Right ventricle myocardium inferior (tissue), 1 donor: ENCODE results near the gene NTM. TPM values are rescaled to one million over a fixed set of nuclear protein-coding genes. Genes with fewer than 3 reads are reported as not detected.

ENCODE experiments used
- ATAC-seq: fragments of 200-7000 bp; cut with Tn5 transposase; one replicate; pipeline ENCODE4 v1.9.1; 2020; ENCODE audit warnings: mild to moderate bottlenecking, moderate library complexity
- DNase-seq: peaks from one replicate; pipeline ENCODE4 v3.0.0; 2021; ENCODE audit errors: missing footprints
- intact Hi-C: fragments of 100-400 bp; cut with DNase I; formaldehyde crosslinking; loops from one replicate; pipeline ENCODE4 v1.11.0; 2022
- total RNA-seq: library from RNA; stranded (reverse); fragmentation: NEBNext Ultra II Directional; extraction: Animal tissue kit (Norgen Biotek cat#: 25700); gene quantifications from one replicate; pipeline ENCODE4 v1.2.1, GENCODE V29; 2021
- donor health status: DM: no; HTN: yes; CAD: no; lungs with severe emphysema.

Gene NTM
- total RNA-seq, 1 donor from 2014 or later, result 2.9 TPM

DNA sequence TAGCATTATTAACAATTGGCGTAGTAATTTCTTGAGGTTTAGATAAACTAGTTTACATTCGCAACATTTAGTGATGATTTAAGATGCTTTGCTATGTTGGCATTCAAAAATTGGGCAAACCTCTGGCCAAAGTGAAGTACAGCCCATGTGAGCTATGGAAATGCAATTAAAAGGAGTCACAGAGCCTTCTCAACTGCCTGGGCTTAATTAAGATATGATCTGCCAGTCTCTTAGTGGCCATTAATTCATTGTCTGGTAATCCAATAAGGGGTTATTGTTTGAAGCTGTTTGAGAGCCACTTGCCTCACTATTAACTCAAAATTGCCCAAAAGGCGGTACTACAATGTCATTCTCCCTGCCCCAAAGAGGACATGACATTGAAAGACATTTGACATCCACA lies 608.9 kb downstream of the NTM start:
- intact Hi-C loops, result no loop called here
- DNase-seq (no peak), ATAC-seq (no peak)

DNA sequence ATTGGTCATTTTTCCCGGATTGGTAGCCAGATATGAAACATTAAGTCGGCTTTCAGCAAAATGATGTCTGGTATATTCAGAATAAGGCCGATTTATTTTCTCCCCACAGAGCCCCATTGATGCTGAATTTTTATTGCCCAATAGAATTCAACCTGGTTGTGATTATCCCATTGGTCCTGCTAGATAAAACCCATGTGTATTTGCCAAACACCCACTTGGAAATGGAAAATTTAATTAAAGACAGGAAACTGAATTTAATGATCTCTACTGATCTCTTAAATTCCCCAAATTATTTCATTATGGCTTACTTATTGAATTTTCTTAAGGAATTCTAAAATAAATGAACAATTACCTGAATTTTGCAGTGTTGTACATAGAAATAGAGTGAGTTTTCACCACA lies 609.8 kb downstream of the NTM start:
- intact Hi-C loops, result no loop called here
- ATAC-seq (no peak), DNase-seq (no peak)

DNA sequence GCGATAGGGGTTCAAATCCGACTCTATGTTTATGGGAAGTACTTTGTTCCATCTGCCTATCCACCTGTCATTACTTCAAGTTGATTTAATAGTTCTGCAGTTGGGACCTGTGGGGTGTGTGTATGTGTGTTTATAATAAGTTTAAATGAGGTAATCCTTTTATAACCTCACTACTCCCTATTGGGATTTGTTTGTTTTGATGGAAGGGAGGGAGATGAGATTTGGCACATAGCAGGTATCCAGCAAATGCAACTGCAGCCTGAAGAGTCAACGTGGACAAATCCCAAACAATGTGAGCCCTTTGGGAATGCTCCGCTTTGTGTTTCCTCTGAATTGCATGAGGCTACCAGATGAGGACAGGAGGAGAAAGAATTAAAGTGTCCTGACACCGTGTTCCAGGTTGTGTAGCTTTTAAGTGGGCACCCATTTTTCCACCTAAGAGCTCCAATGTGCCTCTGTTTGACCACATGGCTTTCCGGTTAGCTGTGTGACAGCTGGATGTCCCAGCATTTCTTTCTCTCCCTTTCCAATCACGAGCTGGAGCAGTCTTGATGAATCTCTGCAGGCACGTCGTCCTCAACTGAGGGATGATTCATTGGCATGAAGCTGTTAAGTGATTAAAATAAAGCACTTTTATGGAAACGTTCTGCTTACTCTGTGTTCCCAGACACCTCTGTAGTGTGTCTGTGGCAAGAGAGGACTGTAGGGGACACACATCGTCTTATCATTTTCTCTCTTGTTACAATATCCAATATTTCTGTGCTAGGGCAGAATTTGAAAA lies 610.7 kb downstream of the NTM start:
- no peak for DNase-seq
- intact Hi-C loops, result no loop called here
- no peak for ATAC-seq

DNA sequence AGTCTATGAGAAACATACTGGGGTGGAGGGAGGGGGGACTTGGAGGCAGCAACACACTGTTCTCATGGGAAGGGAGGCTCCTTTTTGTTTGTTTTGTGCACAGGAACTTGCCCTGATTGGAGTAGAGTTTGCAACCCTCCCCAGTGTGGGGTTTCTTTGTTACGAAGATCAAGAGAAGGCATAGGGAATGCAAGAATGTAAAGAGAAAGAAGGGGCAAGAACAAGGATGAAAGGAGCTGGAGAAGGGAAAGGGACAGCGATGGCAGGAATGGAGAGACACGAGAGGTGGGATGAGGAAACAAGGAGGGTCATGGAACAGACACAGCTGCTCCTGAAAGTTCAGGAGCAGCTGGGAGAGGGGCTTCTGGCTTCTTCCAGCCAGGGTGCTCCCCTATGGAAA lies 611.7 kb downstream of the NTM start:
- DNase-seq (no peak), ATAC-seq (no peak)
- intact Hi-C loops, result no loop called here

DNA sequence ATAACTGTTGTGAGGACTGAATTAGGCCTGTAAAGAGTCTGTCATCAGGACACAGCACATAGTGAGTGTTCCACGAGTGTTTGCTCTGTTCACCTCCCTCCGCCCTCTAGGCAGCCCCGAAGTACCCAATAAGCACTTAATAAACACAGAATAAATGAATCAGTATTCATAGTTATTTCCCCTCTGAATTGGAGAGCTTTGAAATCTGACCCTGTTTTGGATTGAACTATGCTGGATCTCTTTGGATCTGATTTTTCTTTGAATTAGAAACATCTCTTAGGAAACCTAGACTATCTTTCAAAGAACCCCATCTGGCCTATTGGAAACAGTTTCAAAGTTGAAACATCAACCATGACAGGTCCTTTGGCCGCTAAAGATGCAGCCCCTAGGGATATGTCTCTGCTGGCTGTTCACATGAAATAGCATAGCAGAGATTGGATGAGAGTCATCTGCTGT lies 615.5 kb downstream of the NTM start:
- intact Hi-C loops, result no loop called here
- DNase-seq (no peak), ATAC-seq (peak; percentile 86)

DNA sequence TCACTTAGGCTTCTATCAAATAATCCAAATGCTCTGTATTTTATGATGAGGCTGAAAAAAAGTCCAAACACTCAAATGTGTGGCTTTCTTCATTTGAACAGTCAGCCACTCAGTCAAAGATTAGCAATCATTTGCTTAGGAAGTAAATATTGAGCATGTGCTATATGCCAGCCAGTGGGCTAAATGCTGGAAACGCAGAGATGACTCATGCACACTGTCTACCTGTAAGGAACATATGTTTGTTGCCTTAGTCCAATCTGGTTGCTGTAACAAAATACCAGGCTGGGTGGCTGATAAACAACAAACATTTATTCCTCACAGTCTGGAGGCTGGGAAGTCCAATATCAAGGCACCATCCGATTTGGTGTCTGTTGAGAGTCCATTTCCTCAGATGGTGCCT lies 617.3 kb downstream of the NTM start:
- ATAC-seq, result no peak
- no peak for DNase-seq
- intact Hi-C loops, result no loop called here

DNA sequence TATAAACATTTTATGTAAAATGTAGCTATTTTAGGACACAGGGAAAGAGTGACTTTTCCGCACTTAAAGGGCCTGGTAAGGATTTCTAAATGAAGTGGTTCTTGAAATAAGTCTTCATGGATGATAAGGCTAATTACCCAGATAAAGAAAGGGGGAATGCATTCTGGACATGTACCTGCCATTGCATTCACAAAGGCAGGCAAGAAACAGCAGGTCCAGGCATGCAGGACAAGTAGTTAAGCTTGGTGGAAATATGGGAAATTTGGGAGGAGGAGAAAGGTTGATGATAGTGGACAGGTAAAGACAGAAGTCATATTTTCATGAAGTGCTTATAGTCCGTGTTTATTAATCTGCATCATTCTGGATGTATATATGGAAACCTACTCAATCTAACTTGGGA lies 621.2 kb downstream of the NTM start:
- no peak for DNase-seq
- no peak for ATAC-seq
- intact Hi-C loops, result no loop called here

DNA sequence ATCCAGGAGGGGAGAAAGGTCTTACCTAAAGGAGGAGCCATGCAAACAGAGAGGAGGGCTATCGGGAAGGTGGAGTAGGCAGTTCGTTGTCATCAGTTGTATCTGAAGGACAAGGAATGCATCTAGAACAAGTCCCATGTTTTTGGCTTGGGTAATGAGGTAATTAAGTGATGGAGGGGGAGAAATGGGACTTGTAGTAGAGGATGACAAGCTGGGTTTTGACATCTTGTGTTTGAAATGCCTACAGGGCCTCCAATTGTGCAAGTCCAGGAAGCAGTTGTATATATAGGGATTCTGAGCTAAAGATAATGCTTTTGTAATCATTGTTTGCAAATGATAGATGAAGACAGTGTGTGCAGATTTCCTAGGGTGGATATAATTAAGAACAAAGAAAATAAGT lies 622.8 kb downstream of the NTM start:
- intact Hi-C loops, result no loop called here
- DNase-seq (no peak), ATAC-seq (no peak)

DNA sequence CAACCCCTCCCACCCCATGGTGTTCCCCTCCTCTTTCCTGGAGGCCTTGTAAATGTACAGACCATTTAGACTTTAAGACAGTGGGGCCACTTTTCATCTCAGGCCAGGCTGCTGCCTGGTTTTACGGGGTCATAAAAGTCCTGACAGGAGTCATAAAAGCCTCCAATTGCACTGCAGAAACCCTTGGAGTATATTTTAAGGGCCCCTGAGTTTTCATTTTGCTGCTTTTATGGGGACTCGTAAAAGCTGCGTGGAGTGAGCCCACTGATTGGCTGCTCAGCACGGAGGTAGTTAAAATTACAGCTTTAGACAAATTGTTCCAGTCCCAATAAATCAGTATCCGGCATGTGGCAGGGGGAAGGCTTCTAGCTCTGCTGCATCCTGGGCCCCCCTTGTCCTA lies 627.6 kb downstream of the NTM start:
- ATAC-seq (no peak), DNase-seq (no peak)
- intact Hi-C loops, result no loop called here

DNA sequence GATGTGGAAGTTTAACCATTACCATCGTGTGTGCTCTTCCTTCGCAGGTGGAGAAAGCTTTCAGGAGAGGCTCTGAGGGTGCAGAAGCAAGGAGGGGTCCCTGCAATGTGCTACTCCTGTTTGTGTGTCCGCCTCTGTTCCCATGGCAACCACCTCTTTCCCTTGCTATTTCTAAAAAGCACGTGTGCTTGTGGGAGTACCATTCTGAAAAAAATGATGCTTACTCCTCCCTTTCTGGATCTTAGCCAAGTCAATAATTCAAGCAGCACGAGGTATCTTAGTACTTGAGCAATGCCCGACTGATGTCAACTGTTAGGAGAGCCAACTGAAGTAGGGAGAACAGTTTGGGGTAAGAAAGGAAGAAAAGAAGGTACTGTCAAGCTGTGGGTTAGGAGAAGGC lies 628.7 kb downstream of the NTM start:
- DNase-seq, result no peak
- no peak for ATAC-seq
- intact Hi-C loops, result no loop called here

DNA sequence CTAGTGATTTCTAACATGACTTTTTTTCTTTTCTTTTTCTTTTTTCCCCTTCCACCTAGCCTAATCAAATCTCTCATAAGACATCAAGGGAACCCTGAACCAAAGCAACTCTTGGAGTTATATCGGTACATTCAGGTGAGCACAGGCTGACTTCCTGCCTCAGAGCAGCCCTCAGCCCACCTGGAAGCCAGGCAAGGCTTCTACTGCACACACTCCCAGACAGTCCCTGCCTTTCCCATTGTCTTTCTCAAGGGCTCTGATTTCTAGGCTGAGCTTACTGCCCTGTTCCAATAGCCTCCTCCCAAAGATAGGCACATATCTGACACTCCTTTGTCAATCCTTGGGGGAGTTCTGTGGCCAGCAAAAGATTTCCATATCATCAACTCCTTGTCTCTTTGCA lies 629.5 kb downstream of the NTM start:
- ATAC-seq (no peak), DNase-seq (no peak)
- intact Hi-C loops, result no loop called here

DNA sequence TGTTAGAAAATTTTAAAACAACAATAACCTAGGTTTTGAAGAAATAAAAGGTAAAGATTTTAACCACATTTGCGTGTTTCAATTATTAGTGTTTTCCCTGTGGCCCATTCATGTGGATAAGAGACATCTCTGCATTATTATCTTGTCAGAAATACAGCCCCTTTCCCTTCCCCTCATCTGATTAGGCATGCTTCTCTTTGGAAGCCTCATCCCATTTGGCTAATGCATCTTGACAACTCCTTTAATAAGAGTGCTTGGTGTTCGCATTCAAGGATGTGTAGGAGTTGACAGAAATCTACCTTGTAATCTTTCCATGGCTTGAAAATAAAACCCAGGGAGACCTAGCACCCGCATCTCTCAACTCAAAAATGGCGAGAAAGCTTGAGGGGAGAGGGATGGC lies 635.5 kb downstream of the NTM start:
- intact Hi-C loops, result no loop called here
- no peak for DNase-seq
- no peak for ATAC-seq

DNA sequence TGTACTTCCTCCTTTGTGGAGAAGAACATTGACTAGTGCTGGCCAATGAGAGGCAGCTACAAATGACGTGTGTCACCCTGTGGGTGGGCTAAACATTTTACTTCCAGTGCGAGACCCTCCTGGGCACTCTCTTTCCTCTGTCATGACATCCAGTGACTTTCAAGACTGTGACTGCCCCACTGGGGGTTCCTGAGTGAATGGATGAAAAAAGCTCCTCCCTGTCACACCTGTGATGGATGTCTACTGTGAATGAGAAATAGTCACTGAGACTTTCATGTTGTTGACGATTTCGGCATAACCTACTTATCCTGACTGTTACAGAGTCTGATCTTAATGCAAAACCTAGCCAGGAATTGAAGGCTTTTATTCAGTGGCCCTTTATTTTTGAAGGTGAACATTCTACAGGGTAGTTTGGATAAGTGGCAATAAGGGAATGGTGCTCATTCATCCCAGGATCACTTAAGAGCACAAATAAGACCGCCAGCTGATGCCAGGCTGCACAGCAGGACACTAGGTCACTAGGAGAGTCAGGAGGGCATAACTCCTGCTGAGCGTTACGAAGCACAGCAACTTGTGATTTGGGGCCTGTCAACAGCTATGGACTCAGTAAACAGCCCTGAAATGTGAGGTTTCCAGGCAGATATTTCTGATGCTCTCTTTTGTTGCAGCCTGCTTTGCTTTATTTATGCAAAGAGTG lies 636.6 kb downstream of the NTM start:
- intact Hi-C loops, result no loop called here
- no peak for DNase-seq
- ATAC-seq, result no peak

DNA sequence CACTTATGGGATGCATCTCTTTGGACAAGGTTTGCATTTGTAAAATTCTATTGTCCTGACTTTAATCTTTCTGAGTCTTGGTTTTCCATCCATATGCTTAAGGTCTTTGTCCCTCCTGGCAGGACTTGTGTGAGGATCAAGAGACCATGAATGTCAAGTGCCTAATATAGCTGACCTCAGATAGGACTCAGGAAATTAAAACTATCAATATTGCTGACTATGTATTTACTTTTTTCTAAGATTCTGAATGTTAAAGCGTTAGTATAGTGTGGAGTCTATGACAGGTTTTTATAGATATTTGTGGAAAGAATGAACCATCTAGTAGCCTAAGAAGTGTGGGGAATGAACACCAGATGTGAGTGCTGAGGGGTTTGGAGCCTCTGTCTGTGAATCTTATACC lies 637.8 kb downstream of the NTM start:
- intact Hi-C loops, result no loop called here
- DNase-seq (no peak), ATAC-seq (no peak)

DNA sequence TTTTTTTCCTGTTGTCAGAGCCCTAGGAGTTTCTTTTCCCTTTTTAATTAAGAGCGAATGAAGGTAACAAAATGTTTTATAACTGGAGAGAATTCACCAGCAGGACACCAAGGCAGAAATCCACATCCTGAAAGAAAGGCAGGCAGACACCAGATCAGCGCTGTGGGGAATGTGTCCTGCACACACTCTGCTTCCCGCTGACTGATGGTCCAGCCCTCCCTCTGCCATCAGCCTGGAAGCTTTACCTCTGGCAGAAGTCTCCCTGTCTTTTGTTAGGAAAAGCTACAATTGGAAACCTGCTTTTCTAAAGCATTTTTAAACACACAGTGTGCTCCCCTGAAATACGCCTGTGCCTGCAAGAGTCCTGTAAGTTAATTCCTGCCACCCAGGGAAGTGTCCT lies 638.5 kb downstream of the NTM start:
- intact Hi-C loops, result no loop called here
- ATAC-seq (no peak), DNase-seq (no peak)

DNA sequence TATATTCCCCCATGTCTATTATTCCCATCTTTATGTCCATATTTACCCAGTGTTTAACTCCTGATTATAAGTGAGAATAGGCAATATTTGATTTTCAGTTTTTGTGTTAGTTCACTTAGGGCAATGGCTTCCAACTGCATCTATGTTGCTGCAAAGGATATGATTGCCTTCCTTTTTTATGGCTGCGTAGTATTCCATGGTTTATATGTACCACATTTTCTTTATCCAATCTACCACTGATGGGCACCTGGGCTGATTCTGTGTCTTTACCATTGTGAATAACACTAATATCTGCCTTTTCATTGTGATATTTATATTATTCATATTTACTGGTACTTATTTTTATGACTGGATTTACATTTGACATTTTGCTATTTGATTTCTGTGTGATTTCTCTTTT lies 649.6 kb downstream of the NTM start:
- intact Hi-C loops, result loop anchor here (5.0 kb wide), 1 partner anchor 83 kb away; no protein-coding TSS in a partner anchor
- ATAC-seq, result no peak
- no peak for DNase-seq

DNA sequence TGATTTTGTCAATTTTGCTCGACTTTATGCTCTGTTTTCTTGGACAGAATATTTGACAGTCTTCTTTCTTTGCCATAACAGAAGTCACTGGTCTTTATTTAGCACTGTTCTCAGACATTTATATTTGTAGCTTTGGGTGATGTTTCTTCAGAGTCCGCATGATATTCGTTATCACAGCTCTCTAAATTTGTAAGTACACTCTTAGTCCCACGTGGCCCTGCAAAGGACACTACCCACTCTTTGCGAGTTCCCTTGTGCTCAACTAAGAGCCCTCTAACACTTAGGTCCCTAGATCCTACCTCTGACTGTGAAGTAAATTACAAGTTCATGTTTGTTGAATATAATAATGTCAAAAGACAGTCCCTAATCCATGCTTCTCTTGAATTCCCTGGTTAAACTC lies 651.9 kb downstream of the NTM start:
- ATAC-seq (peak; percentile 63), DNase-seq (no peak)
- intact Hi-C loops, result loop anchor here (5.0 kb wide), 1 partner anchor 85 kb away; no protein-coding TSS in a partner anchor

DNA sequence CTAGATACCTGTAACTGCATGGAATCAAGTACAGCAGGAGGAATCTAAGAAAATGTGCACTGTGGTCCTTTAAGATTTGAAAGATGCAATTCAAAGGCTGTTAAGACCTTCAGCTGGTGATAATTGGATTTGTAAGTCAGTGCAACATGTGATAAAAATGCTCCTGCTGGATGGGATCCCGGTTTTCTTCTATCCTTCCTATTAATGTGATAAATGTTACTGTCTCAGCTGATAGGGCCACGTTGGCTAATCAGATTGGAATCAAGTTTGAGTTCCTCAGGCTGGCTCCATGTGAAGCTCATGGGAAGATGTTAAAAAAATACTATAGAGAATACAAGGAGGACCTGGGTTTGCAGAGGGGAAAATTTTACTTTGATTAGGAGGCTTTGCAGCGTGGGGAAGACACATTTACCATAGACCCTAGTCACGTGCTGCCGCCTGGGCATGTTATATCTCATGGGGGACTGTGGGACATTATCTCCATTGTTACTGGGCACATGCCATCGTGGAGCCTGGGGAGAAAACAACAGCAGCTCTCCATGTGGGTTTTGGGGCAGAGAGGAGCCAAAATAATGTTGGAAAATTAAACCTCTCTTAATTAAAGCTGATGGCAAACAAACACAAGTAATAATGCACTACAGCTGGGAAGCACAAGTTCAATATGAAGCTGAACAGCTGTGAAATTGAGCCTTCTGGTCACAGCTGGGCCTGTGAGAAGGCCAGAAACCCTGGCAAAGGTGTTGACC lies 652.5 kb downstream of the NTM start:
- DNase-seq (no peak), ATAC-seq (no peak)
- intact Hi-C loops, result loop anchor here (5.0 kb wide), 1 partner anchor 86 kb away; no protein-coding TSS in a partner anchor

DNA sequence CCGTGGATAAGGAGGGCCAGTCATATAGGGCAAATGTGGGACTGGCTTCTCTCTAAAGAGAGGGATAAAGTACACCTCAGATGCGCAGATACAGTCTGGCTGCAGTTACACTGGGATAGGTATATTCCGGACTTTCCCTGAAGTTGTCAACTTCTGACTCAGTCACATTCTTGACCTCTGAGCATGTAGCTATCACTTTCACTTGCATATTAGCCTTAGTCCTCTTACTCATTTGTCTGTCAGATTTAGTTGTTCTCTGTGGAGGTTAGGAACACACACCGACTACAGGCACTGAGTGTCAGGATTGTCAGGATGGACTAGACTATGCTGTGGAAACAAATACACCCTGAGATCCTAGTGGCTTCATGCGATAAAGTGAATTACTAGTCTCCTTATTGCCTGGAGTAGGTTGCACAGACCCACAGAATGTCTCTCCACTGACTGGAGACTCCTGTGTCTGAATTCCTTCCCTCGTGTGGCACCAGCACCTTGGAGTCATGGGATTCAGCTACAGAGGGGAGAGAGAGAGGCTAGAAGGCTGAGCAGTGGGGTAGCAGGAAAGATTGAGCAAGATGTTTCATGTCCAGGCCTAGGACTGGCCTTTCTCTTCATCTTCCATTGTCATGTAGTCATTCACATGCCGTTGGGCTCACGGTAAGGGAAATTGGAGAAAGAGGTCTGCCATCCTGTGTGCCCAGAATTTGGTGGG lies 654.3 kb downstream of the NTM start:
- no peak for ATAC-seq
- intact Hi-C loops, result loop anchor here (5.0 kb wide), 2 partner anchors 87 to 277 kb away; no protein-coding TSS in a partner anchor

More for the DNA sequence above, 654.3 kb downstream of the NTM start:
- no peak for DNase-seq
